GM18873 (cell line): ENCODE results near the gene ZNF90.
"Not testable (repeated sequence)": the region's sequence is repeated elsewhere in the genome, so short reads cannot be mapped to it uniquely, and the experiment has no call there.

ENCODE experiments used
- ATAC-seq: cut with Tn5 transposase; IDR thresholded peaks from one replicate; pipeline ENCODE4 v1.9.1; 2021; ENCODE audit warnings: mild to moderate bottlenecking, moderate library complexity, moderate number of reproducible peaks; ENCODE audit not compliant: unreplicated experiment, low FRiP score

Gene ZNF90

DNA sequence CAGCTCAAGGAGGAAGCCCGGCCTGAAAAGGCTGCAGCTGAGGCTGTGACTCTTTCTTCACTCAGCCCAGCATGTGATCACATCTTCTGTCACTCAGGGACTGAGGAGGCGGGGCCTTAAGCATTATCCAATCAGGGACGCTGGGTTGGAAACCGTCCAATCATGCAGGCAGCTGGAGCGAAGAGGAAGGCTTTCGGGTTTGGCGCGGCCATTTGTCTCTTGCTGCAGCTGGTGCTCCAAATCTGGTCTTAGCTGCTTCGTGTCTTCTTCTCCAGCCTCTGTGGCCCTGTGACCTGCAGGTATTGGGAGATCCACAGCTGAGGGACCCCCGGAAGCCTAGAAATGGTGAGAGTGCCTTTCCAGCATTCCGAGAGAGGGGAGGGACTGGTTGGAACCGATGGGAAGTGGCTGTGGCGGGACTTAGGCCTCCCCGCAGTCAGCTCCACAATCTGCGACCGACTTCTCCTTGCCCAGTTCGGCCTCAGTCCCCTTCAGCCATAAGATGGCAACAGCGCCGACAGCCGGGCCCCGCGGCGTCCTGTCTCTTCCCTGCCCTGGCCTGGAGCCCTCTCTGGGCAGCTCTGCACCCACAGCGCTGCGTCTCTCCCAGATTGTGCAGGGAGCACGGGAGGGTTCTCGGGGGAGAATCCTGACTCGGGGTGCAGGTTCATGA, at the start of gene ZNF90:
Gene ZNF90 (plus strand): TSS at position 210 of the 673 bp plus-strand sequence. CDS start 133 bp downstream, at position 343.
- peak; percentile 88 for ATAC-seq

DNA sequence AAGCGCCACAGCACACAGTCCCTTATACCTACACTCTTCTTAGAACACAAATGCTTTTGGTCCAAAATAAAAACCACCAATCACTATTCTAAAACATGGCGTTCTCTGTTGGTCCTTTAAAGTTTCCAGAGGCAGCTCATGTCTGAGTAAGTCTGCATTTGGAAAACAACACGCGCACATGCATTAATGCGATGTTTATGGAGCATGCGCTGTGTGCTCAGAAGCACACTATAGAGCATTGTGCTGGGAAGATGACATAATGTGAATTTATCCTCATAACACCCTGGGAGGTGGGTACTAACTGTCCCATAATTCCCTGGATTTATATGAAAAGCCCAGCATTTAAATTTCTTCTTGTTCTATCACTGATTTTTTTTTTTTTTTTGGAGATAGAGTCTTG, 49.2 kb upstream of the ZNF90 start:
- ATAC-seq, result no peak

DNA sequence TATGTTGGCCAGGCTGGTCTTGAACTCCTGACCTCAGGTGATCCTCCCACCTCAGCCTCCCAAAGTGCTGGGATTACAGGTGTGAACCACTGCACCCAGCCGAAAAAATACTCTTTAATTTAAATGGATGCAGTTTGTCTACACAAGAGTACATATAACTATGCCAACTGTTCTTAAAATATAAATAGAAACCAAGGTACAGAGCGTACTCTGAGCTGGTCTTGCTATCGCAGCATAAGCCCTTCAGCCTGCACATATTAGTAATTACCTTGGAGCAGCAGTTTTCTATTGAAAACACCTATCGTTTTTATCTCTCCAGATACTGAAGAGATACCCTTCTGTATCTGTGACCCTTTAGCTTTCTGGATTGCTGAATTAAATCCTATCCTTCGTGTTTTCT, 41.9 kb upstream of the ZNF90 start:
- ATAC-seq, result no peak

DNA sequence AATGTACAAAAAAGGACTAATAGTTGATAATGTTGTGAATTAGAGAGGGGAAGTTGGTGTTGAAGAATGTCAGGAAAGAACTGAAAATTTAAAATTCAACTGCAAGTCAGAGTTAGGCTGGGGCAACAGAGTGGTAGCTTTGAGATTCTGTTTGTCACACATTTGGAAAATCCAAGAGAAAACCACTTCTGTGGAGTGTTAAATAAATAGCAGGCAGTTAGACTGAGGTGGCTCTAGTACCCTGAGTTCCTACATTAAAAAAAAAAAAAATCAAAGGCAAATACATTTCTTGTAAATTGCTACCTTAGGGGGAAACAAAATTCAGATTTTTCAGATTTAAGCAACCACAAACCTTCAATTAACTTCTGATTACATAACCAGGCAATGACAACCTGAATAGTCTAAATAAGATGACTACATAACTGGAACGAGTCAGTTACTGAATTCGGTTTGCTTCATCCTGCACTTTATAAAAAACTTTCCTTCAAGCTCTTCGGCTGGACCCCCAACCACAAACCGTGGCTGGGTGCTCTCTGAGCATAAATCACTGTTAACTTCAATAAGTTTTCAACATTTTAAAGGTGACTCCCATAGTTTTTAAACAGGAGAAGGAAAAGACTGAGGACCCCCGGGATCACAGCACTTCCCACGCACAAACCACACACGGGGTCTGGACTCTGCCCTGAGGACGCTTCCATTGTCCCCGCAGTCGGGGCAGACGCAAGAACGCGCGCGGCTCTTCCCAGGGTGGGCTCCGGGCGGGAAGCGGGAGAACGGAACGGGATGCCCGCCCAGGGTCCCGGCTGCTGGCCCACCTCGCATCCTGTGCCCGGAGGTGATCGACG, 39.2 kb upstream of the ZNF90 start:
- no peak for ATAC-seq

DNA sequence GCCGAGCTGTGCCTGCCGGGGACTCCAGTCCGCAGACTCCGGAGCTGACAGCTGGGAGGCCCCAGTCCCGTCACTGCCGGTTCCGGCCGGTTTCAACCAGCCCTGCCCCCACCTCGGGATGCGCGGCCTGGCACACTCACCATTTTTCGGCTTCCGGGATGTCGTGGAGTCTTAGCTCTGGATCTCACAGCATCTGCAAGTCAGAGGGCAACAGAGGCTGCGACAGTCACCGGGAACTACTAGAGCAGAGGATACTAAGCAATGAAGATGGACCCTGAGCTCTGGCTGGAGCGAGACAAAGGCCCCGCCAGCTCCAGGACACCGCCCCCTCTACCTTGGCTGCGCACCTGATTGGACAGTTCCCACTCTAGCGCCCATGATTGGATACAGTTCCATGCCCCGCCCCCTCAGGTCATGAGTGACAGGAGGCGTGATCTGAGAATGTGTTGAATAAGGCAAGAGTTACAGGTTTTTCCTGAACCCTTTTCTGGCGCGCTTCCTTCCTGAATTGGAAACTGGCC, 38.5 kb upstream of the ZNF90 start, which contains the start of gene ZNF682:
Gene ZNF682 (minus strand): TSS at position 303 of the 521 bp plus-strand sequence. CDS start 160 bp downstream, at position 143.
- ATAC-seq, result peak; percentile 92

DNA sequence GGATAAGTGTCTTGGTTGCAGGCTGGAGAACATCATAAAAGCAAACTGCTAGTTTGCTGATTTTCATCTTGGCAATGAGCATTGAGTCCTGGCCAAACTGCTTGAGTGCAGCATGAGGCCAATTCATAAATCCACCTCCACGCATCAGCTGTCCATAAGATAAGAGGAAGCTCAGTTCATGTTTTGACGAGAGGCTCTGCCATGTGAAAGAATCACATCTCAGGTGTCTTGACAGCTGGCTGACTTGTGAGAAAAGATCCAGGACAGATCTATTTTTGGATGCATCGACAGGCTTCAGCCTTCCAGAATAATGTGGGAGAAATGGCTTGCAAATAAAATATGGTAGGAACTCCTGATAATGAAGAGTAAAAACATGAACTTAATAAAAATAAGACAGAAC, 33.1 kb upstream of the ZNF90 start:
- no peak for ATAC-seq

DNA sequence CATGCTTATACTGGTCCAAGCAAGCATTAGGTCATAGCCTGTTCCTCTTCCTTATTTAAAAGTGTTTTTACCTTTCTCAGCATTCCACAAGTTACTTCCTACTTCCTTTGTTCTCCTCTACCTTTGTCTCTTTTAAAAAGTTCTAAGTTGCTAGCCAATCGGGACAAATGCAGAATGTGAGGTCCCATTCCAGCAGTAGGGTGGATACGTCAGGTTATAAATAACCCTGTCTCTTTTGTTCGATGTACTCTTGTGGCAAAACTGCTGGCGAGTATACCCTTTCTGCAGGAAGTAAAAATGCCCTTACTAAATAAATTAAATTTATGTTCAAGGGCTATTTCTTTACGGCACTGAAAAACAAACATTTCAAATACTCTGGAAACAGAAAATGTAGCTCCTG, 32.1 kb upstream of the ZNF90 start:
- not testable (repeated sequence) for ATAC-seq

DNA sequence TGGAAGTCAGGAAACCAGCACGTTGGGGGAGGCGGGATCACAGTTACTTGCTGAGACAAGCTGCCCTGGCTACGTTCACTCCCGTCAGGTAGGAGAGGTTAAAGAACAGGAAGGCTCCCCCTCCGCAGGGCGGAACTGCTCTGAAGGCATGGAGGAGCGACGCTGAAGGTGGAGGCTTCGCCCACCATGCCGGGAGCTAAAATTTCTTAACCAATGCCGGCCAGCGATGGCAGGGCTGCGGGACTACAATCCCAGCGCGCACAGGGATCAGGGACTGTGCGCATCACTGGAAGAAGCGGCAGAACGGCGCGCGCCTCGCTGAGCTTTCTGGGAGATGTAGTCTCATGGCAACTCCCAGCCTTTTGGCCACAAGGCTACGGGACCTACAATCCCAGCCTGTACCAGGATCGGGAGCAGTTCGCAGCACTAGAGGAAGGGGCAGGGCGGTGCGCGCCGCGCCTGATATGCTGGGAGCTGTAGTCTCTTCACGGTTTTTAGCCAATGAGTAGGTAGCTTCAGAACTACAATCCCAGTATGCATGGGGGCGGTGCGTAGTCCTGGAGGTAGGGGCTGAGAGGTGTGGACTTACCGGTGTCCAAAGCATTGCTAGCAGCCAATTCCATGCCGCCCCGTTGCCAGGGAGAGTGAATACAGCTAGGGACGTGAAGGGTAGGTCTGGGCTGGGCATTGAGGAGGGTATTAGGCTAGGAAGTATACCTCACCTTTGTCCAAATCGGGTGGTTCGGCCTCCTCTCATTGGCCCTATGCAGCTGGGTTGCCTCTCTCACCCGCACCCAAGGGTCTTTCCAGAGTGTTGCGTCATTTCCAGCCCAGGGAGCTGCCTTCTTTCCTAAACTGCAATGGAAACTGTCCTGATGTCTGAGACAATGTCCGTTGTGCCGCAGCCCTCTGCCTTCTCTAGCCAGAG, 25.7 kb upstream of the ZNF90 start:
- ATAC-seq, result peak; percentile 91

DNA sequence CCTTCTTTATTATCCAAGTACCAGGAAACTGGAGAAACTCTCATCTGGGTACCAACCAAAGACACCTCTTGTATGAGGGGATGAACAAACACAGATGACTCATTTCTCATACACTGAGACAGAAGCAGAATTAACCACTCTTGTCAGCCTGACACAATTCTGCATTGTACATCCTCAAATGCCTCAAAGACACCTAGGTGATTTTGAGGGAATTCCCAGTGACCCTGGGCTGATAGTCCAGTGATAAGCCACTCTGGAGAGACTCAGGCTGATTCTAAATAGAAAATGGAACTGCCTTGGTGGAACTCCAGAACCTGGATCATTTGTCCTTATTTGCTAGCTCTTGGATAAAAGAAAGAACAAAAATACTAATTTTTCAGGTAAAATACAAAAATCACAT, 19.1 kb upstream of the ZNF90 start:
- not testable (repeated sequence) for ATAC-seq

DNA sequence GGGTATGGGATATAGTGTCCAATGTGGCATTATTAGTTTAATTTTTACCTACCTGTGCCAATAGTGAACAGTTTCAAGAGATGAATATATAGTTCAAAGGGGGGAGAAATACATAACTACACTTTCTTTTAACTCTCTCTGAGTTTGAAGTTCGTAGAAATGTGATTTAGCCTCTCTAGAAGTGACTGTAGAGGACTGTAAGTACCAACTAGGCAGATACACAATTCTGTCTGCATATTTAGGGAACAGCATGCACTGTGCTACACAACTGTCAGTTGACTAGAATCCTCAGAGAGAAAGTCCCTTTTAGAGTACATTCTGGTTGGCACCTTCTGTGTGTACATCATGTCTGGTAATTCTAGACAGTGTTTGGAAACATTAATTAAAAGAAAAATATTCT, 17.5 kb upstream of the ZNF90 start:
- ATAC-seq, result no peak

DNA sequence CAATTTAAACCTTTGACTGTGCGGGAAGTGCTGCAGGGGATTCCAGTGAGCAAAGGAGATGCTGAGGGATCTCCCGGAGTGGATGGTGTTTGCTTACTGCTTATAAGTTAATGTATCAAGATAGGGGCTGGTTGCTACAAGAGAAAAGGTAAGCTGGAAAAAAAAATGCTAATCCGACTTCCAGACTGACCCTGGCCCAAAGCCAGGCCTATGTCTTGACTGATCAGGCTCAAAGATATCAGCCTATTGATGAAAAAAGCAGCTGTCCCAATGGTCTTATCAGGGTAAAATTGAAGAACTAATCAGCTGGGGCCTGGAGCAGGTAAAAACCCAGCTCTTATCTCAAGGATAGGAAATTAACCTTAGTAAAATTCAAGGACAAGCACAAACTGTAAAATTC, 10.9 kb upstream of the ZNF90 start:
- no peak for ATAC-seq

DNA sequence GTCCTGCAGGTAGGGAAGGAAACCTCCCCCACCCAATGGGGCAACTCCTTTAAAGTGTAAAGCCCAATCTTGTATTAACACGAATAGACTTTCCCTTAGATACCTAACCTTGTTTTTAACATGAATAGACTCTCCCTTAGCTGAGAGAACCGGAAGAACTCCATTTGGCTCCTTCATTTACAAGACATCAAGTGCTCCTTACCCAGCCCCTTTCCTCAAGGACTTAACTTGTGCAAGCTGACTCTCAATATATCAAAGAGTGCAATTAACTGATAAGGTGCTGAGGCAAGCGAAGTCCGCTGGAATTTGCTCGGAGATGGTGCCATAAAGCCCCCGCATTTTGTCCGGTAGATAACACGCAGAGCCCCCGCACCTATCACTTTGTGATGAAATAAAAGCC, 9.9 kb upstream of the ZNF90 start:
- no peak for ATAC-seq

DNA sequence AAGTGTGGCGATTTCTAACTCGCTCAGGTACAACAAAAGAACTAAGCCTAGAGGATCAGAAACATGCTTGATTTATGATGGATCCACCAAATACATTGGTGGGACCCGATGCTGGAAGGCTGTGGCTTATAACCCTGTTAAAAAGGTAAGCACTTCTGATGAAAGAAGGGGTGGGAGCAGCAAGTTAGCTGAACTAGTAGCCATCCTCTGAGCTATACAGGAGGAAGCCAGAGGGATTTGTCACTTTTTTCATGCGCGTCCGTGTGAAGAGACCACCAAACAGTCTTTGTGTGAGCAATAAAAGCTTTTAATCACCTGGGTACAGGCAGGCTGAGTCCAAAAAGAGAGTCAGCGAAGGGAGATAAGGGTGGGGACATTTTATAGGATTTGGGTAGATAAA, 9.2 kb upstream of the ZNF90 start:
- ATAC-seq, result not testable (repeated sequence)

DNA sequence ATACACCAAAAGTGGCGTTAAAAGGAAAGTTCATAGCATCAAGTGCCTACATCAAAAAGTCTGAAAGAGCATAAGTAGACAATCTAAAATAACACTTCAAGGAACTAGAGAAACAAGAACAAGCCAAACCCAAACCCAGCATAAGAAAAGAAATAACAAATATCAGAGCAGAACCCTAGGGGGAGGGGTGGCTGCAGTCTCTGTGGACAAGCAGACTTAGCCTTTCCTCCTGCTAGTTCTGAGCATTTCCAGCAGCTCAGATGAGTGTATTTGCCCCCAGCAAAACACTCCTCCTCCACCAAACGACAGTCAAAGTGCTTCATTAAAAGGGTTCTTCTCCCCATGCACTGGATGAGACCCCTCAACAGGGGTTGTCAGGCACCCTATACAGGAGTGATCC, 7.1 kb upstream of the ZNF90 start:
- no peak for ATAC-seq

DNA sequence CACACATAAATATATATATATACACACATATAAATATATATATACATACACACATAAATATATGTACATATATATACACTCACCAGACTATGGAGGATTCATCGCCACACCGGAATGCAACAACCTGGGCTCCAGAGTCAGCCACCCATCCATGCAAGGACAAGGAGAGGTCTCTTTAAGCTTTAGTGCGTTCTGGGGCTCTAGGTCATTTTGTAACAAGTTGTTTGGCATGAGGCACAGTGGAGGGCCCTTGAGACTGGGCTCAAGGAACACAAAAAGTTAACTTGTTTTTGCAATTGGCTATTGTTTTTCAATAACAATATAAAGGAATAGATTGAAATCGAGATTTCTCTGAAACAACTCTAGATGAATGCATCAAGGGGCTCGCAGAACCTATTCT, 4.9 kb upstream of the ZNF90 start:
- ATAC-seq, result no peak

DNA sequence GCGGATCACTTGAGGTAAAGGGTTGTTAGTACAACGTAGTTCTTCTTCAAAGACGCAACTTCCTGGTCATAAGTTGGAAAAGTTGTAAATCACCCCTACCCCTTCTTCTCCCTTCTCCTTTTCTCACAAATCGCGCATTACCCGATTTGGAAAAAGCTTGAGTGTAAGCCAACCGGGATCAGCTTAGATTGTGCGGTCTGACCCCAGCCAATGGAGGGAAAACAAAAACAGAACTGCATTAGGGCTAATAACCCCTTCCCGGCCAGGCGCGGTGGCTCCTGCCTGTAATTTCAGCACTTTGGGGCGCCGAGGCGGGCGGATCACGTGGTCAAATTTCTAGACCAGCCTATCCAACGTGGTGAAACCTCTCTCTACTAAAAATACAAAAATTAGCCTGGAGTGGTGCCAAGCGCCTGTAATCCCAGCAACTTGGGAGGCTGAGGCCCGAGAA, 806 bp downstream of the ZNF90 start:
- no peak for ATAC-seq

DNA sequence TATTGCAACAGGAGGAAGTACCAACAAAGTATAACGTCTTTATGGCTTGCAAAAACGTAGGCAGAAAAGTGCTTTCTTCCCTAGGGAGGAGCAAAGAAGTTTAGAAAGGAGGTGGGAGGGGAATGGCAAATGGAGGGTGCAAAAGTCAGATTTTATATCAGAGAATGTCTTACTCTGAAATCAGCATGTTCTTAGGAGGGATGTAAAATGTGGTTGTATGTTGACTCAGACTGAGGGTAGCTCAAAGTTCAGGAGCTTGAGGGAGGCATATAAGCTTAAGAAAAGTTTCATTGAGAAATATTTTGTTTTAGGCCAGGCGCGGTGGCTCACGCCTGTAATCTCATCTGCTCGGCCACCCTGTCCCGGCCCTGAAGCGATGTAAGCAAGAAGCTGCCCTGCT, 1.7 kb downstream of the ZNF90 start:
- ATAC-seq, result no peak

DNA sequence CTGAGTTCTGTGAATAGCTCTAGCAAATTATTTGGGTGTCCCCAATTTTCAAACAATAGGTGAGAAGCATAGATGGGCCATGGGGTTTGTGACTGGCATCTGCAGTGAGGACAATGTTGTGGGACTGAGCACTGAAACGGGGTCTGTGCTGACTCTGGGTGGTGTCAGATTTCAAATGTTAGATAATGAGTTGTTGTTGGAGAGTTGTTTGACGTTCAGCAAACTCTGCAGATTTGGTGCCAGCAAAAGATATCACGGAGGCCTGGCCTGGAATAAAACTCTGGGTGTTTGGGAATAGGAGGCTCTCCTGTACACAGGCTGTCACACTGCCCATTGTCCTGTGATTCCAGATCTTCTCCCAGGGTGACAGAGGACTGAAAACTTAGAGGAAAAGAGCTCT, 2.9 kb downstream of the ZNF90 start:
- ATAC-seq, result no peak

DNA sequence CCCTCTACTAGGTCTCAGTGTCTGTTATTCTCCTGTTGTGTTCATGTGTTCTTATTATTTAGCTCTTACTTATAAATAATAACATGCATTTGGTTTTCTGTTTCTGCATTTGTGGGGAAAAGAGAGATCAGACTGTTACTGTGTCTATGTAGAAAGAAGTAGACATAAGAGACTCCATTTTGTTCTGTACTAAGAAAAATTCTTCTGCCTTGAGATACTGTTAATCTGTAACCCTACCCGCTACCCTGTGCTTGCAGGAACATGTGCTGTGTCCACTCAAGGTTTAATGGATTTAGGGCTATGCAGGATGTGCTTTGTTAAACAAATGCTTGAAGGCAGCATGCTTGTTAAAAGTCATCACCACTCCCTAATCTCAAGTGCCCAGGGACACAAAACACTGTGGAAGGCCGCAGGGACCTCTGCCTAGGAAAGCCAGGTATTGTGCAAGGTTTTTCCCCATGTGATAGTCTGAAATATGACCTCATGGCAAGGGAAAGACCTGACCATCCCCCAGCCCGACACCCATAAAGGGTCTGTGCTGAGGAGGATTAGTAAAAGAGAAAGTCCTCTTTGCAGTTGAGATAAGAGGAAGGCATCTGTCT, 4.5 kb downstream of the ZNF90 start:
- ATAC-seq, result not testable (repeated sequence)

DNA sequence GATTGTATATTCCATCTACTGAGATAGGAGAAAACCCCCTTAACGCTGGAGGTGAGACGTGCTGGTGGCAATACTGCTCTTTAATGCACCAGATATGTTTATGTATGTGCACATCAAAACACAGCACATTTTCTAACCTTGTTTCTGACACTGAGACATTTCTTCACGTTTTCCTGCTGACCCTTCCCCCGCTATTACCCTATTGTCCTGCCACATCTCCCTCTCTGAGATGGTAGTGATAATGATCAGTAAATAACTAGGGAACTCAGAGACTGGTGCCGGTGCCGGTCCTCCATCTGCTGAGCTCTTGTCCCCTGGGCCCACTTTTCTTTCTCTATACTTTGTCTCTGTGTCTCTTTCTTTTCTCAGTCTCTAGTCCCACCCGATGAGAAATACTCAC, 5.1 kb downstream of the ZNF90 start:
- ATAC-seq, result not testable (repeated sequence)
